Lung (tissue), 12 donors: ENCODE results near the gene GNPNAT1. TPM values are rescaled to one million over a fixed set of nuclear protein-coding genes. Genes with fewer than 3 reads are reported as not detected.
"Not testable (repeated sequence)": the region's sequence is repeated elsewhere in the genome, so short reads cannot be mapped to it uniquely, and the experiment has no call there.

Experiments used
- ATAC-seq: fragments of 200-7000 bp; cut with Tn5 transposase; one replicate; pipeline ENCODE4 v1.9.1; 2020; ENCODE audit warnings: moderate number of reproducible peaks; ENCODE audit not compliant: insufficient read depth, low FRiP score
- DNase-seq, 3 donors: peaks; one replicate each; pipeline ENCODE4 v3.0.0-alpha.2; 2013 to 2017
- H3K27ac ChIP-seq, 2 donors: one replicate each; pipeline ENCODE4 v1.5.1; 2013; ENCODE audit warnings: mild to moderate bottlenecking in 2 of 2, moderate library complexity in 2 of 2, control low read depth in 1 of 2, inconsistent platforms in 1 of 2, low read depth in 1 of 2, low read length in 1 of 2
- H3K27me3 ChIP-seq, 3 donors: one replicate each; pipeline ENCODE4 v1.5.1; 2013; ENCODE audit warnings: low read length in 2 of 3; ENCODE audit not compliant: control insufficient read depth in 3 of 3, insufficient read depth in 3 of 3
- H3K36me3 ChIP-seq, 4 donors: one replicate each; pipeline ENCODE4 v1.5.1; 2013; ENCODE audit warnings: low read length in 4 of 4, mild to moderate bottlenecking in 1 of 4, moderate library complexity in 1 of 4; ENCODE audit not compliant: control insufficient read depth in 4 of 4, insufficient read depth in 4 of 4
- H3K4me1 ChIP-seq, 5 donors: one replicate each; pipeline ENCODE4 v1.5.1; 2013; ENCODE audit warnings: low read length in 5 of 5, mild to moderate bottlenecking in 2 of 5, moderate library complexity in 1 of 5; ENCODE audit not compliant: control insufficient read depth in 5 of 5, insufficient read depth in 5 of 5
- H3K4me3 ChIP-seq: one replicate; pipeline ENCODE4 v1.5.1; 2013; ENCODE audit warnings: mild to moderate bottlenecking, control low read depth, moderate library complexity
- H3K9ac ChIP-seq, 2 donors: one replicate each; pipeline ENCODE4 v1.5.1; 2013; ENCODE audit warnings: low read length in 2 of 2, control low read depth in 1 of 2; ENCODE audit not compliant: insufficient read depth in 1 of 2
- H3K9me3 ChIP-seq, 4 donors: one replicate each; pipeline ENCODE4 v1.5.1; 2013; ENCODE audit warnings: low read length in 3 of 4, mild to moderate bottlenecking in 1 of 4, moderate library complexity in 1 of 4; ENCODE audit not compliant: control insufficient read depth in 4 of 4, insufficient read depth in 3 of 4
- WGBS, 2 donors: extraction: QIAGEN DNeasy Blood & Tissue Kit; methylation state at CpG; one replicate each; pipeline ENCODE4 v1.1.7; 2013; 5-methylcytosine and 5-hydroxymethylcytosine counted together
- polyA plus RNA-seq, 2 donors: library from polyadenylated mRNA; stranded (reverse); fragments of 200-250 nt; gene quantifications; one replicate each; pipeline ENCODE4 v1.2.1, GENCODE V29; 2013
- total RNA-seq, 2 donors: library from RNA; depleted of rRNA in 1 of 2; stranded (reverse); fragments of >200 nt in 1 of 2; gene quantifications; one replicate each; pipeline ENCODE4 v1.2.1, GENCODE V29; 2014 to 2021
- TF ChIP-seq, protein P1 (sequence below): IDR thresholded peaks from 2 replicates; pipeline ENCODE4 v1.5.1; 2012; ENCODE audit warnings: mild to moderate bottlenecking; ENCODE audit errors: control extremely low read depth, extremely low read depth
- donor health status: control.
- donor health status: control.
- donor health status: Bipolar disorder and iron deficiency.
- donor health status: healthy.
- donor health status: DM: yes; HTN: yes; CAD: no.

Gene GNPNAT1
- total and polyA plus RNA-seq, 4 donors = 7.2 to 18.3 (median 12.3) TPM

GRCh38 chr14:52776816-52777215, 14.6 kb downstream of the GNPNAT1 start:
- Histone ChIP-seq H3K27me3 (no peaks in the 10 kb centered on the region), H3K4me3 (no peak overlapping the region), H3K9me3 (no peaks in the 10 kb centered on the region), H3K4me1 (peaks cover 0 to 1% (median 0%) of the 10 kb centered on the region in 5 donors), H3K36me3 (peaks cover 7 to 14% (median 10%) of the 10 kb centered on the region in 4 donors), H3K9ac (no peak overlapping the region), H3K27ac (no peak overlapping the region)
- ATAC-seq (no peak), DNase-seq (no peak)
- TF ChIP-seq, protein P1, sequence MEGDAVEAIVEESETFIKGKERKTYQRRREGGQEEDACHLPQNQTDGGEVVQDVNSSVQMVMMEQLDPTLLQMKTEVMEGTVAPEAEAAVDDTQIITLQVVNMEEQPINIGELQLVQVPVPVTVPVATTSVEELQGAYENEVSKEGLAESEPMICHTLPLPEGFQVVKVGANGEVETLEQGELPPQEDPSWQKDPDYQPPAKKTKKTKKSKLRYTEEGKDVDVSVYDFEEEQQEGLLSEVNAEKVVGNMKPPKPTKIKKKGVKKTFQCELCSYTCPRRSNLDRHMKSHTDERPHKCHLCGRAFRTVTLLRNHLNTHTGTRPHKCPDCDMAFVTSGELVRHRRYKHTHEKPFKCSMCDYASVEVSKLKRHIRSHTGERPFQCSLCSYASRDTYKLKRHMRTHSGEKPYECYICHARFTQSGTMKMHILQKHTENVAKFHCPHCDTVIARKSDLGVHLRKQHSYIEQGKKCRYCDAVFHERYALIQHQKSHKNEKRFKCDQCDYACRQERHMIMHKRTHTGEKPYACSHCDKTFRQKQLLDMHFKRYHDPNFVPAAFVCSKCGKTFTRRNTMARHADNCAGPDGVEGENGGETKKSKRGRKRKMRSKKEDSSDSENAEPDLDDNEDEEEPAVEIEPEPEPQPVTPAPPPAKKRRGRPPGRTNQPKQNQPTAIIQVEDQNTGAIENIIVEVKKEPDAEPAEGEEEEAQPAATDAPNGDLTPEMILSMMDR = no peak
- 91% methylated on average over 7 of the region's 7 CpGs for WGBS, 2 donors

DNA sequence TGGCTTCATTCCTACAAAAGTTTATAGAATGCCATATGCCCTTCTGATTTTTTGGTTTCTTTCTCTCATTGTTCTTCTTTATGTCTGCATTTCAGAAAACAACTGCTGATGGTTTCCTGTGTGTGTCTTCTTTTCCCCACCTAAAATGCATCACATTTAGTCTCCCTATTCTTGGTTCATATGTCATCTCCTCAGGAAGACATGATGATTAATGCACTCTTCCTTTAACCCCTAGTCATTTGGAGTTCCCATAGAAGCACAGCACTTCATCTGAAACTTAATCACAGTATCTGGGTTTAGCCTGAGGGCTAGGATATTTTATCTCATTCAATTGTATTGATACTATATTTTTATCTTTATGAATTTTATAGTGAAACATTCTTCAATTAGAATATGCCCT, 21.5 kb downstream of the GNPNAT1 start:
- H3K4me1 ChIP-seq = no peaks in the 10 kb centered on the region
- no peak overlapping the region for H3K4me3 ChIP-seq
- no peak overlapping the region for H3K9ac ChIP-seq
- peaks cover 4 to 25% (median 9%) of the 10 kb centered on the region in 4 donors for H3K36me3 ChIP-seq
- H3K27me3 ChIP-seq = no peaks in the 10 kb centered on the region
- no peak overlapping the region for H3K27ac ChIP-seq
- ATAC-seq = no peak
- TF ChIP-seq, protein P1 = no peak
- H3K9me3 ChIP-seq = no peaks in the 10 kb centered on the region
- no peak for DNase-seq

- Histone ChIP-seq H3K9ac (no peak overlapping the region), H3K27me3 (no peaks in the 10 kb centered on the region), H3K4me1 (no peaks in the 10 kb centered on the region), H3K9me3 (no peaks in the 10 kb centered on the region), H3K36me3 (peaks cover 4 to 29% (median 11%) of the 10 kb centered on the region in 4 donors), H3K27ac (no peak overlapping the region), H3K4me3 (no peak overlapping the region)
- TF ChIP-seq, protein P1 = no peak
- 94 to 96% methylated on average over 3 of the region's 3 CpGs for WGBS, 2 donors
- ATAC-seq (no peak), DNase-seq (no peak)
Measured at GRCh38 chr14:52767058-52767833, 24.2 kb downstream of the GNPNAT1 start.

DNA sequence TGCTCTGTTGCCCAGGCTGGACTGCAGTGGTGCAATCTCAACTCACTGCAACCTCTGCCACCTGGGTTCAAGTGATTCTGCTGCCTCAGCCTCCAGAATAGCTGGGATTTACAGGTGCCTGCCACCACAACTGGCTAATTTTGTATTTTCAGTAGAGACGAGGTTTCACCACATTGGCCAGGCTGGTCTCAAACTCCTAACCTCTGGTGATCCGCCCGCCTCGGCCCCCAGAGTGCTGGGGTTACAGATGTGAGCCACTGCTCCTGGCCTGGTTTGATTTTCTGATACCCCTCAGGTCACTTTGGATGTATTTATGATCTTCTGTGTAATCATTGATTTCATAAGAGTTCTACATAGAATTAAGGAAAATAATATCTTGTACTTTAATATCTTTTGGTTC, 28.5 kb downstream of the GNPNAT1 start:
- not testable (repeated sequence) for H3K9me3 ChIP-seq, H3K27me3 ChIP-seq, DNase-seq, H3K9ac ChIP-seq, H3K4me1 ChIP-seq, H3K27ac ChIP-seq, H3K4me3 ChIP-seq, ATAC-seq
- 96 to 98% methylated on average over 4 of the region's 4 CpGs for WGBS, 2 donors
- H3K36me3 ChIP-seq = peaks cover 4 to 27% (median 8%) of the 10 kb centered on the region in 4 donors
